GM18499 (cell line): ENCODE measurements around the gene CDC14B.
"Not testable (repeated sequence)": the region's sequence is repeated elsewhere in the genome, so short reads cannot be mapped to it uniquely, and the experiment has no call there.

Experiments used
- ATAC-seq: cut with Tn5 transposase; IDR thresholded peaks from one replicate; pipeline ENCODE4 v1.9.1; 2021; ENCODE audit warnings: moderate number of reproducible peaks; ENCODE audit not compliant: insufficient read depth, unreplicated experiment

CDC14B gene

DNA sequence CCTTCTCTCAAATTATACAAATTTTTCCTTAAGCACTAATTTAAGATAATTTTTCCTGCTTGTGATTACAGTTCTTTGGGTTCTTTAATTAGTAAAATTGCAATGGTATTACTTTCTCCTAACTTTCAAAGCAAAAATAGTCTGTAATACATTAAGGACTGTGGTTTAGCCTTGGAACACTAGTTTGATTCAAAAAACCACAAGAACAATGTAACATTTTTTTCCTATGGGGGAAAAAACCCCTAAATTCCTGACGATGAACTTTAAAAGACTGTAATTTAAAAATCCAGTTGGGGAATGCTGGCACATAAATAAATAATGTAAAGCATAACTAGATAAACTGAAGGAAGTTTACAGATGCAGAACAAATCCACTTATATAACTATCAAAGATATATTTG lies 65.3 kb downstream of the CDC14B start:
- no peak for ATAC-seq

DNA sequence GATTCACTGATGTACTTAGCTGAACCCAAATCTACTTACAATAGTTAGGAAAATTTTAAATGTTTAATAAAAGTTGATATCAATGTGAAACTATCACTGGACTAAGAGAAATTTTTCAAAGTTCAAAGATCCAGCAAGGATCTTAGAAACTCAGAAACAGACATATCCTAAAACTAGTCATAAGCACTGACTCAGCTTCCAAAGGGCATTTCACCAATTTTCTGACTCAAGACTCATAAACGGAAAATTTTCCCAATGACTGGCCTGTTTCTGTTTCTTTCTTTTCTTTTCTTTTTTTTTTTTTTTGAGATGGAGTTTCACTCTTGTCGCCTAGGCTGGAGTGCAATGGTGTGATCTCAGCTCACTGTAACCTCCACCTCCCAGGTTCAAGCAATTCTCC lies 66.6 kb downstream of the CDC14B start:
- ATAC-seq = no peak

DNA sequence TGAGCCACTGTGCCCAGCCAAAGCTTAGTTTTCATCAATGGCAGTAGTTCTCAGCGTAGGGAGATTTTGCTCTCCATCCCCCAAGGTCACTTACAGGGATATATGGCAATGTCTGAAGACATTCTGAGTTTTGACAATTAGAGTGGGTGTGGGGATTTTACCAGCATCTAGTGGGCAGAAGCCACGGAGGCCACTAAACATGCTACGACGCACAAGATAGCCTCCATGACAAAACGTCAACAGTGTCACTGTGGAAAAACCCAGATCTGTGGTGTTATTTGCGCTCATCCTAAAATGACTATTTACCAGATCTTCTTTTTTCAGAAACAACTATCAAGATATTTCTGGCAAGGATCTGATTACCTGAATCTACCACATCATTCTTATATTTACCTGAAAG lies 68.2 kb downstream of the CDC14B start:
- ATAC-seq = no peak

DNA sequence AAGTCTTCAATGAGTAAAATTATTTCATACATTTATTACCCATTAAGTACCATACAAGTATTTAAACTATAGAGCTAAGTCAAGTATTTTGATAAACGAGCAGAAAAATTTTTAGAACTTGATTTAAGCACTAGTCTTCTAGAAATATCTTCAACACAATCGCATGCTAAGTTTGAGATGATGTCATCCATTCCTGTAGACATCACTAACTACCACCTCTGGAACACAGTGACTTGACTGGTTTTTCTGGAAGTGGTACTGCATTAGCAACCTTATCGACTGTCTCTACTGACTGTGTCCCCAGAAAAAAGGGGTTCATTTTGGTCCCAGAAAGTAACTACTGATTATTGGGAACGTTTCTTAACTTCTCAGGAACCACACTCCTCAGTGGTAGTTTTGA lies 69.0 kb downstream of the CDC14B start:
- no peak for ATAC-seq

DNA sequence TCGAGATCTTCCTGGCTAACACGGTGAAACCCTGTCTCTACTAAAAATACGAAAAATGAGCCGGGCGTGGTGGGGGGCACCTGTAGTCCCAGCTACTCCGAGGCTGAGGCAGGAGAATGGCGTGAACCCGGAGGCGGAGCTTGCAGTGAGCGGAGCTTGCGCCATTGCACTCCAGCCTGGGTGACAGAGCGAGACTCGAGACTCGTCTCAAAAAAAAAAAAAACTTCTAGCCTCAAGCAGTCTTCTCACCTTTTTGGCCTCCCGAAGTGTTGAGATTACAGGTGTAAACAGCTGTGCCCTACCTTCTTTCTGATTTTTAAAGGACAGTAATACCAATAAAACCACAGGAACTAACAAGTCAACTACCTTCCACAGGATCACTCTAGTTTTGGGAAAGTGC lies 76.5 kb downstream of the CDC14B start:
- not testable (repeated sequence) for ATAC-seq

DNA sequence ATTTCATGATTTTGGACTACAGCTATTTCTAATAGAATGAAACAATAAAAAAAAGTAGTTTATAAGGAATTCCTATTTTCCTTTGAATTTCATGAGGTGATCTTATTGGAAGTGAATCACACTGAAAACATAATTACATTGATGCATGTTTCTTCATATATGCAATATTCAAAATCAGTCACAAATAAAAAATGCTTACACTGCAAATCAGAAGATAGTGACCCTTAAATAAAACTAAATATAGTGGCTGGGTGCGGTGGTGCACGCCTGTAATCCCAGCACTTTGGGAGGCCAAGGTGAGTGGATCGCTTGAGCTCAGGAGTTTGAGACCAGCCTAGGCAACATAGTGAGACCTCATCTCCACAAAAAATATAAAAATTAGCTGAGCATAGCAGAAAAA lies 79.5 kb downstream of the CDC14B start:
- ATAC-seq = no peak

DNA sequence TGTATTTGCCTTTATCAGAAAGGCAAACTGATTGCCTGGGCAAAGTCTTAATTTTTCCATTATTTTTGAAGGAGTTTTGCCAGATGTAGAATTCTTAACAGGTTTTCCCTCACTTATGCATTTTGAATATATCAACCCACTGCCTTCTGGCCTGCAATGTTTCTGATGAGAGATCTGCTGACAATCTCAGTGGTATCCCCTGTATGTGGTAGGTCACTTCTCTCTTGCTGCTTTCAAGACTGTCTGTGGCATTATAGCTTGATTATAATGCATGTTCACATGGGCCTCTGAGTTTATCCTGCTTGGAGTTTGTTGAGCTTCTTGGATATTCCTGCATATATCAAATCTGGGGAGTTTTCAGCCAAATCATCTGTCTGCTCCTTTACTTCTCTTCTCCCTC lies 87.5 kb downstream of the CDC14B start:
- no peak for ATAC-seq

DNA sequence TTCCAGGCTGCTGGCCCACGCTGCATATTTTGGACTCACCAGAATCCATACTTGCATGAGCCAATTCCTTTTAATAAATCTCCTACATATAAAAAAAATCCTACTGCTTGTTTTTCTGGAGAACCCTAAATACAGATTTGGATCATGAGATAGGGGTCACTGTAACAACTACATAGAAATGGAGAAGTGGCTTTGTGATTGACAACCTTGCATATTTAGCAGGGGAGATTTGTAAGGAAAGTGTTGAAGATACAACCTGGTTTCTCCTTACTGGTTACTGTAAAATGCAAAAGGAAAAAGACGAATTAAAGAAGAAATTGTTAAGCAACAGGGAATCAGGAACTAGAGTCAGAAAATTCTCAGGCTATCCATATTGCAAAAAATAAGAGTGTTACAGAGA lies 94.9 kb downstream of the CDC14B start:
- ATAC-seq = no peak

DNA sequence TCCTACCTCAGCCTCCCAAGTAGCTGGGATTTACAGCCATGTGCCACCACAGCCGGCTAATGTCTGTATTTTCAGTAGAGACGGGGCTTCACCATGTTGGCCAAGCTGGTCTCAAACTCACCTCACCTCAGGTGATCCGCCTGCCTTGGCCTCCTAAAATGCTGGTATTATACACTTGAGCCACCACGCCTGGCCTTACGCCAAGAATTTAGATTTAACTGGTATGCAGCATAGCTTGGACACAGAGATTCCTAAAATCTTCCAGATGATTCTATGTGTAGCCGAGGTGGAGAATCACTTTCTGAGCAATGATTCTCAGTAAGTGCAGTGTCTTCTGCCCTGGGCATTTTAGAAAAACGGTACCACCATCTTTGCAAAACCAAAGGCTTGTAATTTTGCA lies 95.6 kb downstream of the CDC14B start:
- ATAC-seq = no peak

DNA sequence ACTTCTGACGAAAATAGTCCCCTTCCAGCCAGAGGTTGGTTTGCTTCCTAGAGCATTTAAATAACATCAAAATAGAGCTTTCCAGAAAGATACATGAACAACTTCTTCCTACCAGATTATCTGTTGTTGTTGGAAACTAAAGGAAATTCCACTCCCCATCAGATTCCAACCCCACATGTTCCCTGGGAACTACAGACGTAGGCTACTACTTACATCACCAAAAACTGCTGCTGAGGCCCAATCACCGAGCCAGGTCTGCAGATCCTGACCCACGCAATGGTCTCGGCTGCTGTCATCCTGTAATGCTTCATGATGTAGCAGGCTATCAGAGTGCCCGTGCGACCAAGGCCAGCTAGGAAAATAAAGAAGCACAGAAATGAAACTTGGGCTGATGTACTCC lies 96.3 kb downstream of the CDC14B start:
- ATAC-seq = no peak

DNA sequence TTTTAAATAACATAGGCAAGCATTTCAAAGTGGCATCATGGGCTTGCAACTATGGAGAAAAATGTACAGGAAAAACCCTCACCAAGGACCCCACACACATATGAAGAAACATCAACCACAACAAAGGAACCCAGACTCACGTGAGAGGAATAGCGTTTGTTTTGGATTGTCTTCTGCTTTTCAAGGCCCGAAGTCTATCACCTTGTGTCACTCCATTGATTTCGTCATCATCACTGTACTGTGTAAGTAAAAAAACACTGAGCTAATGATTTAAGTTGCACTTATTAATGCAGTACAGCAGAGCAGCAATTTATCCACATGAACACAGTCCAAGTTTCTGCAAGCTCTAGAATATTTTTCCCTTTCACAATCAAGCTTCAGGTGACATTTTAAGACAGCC lies 97.3 kb downstream of the CDC14B start:
- no peak for ATAC-seq

DNA sequence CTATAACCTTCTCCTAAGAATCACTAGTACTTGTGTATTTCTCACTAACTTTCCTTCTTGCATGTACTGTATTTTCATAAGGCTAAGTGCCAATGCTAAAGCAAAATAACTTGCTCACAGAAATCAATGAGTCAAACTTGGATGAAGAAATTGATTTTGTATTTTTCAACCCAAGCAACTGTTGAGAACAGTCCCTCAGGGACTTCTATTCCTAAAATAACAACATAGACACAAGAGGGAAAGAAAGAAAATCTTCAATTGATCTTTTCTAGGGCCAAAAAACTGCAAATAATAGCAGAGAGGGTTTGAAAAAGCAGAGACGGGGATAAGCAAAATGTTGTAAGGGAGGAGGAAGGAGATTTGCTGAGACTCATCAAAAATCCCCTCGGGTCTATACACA lies 99.9 kb downstream of the CDC14B start:
- no peak for ATAC-seq

DNA sequence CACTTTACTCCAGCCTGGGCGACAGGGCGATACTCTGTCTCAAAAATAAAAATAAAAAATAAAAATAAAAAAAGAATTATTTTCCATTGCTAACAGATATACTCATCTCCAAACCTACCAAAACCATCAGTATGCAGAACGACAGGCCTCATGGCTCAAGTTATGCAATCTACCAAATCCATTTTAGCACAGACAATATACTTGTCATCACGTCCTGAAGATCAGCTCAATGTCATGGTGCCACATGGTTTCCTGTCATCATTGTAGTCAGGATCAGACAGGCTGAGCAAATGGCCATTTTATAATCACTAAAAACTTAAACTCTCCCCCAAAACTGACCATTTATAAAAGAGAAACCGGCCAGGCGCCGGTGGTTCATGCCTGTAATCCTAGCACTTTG lies 100.5 kb downstream of the CDC14B start:
- no peak for ATAC-seq

DNA sequence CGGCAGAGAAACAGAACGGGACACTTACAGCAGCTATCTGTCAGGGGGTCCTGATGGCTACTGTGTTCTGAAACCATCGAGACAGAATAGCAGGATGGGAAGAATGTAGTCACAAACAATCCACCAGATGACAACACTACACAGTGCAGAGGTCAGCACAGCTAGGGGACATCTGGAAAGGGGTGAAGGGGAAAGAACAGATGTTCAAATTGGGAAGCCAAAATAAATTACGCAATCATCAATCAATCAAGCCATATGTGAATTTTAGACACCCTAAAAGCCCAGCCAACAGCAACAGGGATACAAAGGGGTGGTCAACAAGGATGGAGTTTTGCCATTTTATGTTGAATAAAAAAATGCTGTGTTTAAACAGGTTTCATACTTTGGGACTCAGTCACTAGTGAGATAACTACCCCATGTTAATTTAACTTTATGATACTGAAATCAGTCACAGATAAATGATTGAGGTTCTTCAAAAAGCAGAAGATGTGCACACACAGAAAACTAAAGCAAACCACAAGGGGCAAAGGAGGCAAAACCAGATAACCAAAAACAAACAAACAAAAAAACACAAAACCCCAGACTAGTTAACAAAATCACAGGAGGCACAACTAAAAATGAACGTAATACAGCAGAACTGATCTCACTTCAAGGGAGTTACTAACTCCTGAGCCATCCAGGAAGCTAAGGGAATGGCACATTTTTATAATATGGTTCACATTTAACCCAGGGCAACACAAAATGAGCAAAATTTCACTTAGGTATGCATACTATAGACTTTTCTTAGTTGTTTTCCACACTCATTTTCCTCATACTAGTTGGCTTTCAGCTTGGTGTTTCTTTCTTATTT lies 103.8 kb downstream of the CDC14B start:
- no peak for ATAC-seq

DNA sequence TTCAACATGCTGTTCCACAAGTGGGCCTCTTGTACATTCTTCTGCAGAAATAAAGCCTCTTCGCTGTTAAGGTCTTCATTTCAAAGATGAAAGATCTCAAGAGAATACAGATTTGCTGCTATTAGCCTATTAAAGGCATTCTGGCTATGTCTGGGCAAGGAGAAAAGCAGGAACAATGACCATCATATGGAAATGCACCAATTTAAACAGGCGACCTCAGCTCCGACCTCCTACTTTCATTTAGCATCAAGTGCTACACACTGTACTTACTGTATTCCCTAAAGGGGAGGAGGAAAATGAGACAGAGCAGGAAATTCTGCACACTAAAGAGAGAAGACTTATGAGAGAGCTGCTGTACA lies 104.9 kb downstream of the CDC14B start:
- no peak for ATAC-seq

DNA sequence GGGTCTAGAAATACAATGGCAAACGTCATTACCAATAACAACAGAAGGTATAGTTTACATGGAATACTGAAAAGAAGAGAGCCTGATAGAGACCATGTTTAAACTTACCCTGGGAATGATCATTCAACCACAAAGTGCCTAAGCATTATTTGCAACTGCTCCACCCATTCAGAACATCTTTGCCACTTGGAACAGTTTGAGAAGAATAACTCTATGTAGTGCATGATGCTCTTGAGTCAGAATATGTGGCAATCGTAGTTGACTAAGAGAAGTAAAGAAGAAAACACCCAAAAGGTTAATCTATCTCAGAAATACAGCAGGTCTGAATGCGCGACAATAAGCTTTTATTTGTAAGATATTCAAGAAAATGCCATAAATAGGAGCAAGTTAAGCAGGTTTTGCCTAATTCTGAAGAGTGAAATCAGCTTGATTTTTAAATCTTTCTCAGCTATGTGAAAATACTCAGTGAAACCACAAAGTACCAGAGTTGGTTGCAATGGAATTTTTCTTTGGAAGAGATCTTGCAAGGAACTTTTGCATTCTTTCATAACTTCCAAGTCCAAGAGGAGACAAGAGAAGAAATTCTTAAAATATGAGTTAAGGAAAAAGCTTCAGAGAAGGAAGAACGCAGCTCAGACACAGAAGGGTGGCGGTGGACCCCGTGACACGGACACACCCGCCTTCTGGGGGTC lies 105.4 kb downstream of the CDC14B start:
- ATAC-seq = no peak

DNA sequence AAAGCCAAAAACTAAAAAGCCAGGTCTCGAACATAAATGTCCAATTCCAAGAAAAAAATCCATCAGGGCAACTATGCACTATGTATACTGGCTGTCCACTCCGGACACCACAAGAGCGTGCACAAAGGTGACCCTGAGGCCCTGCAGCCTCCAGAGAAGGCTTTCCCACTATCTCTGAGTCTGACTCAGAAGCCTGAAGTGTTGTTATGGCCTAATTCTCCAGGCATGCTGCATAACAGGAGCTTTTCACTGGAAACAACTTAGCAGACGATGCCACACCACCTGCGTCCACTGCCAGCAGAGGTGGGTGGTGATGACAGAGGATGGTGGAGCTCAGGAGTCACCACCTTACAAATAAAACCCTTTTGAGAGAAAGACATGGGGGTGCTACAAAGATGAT lies 106.0 kb downstream of the CDC14B start:
- ATAC-seq = no peak

DNA sequence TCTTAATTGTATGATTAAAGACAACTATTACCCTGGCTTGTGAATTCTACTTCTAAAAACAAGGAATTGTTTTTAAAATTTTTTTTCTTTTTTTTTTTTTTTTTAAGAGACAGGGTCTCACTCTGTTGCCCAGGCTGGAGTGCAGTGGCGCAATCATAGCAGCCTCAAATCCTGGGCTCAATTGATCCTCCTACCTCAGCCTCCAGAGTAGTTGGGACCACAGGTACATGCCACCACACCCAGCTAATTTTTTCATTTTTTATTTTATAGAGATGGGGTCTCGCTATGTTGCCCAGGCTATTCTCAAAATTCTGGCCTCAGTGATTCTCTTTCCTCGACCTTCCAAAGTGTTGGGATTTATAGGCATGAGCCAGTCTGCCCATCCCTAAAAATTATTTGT lies 107.4 kb downstream of the CDC14B start:
- ATAC-seq = no peak

DNA sequence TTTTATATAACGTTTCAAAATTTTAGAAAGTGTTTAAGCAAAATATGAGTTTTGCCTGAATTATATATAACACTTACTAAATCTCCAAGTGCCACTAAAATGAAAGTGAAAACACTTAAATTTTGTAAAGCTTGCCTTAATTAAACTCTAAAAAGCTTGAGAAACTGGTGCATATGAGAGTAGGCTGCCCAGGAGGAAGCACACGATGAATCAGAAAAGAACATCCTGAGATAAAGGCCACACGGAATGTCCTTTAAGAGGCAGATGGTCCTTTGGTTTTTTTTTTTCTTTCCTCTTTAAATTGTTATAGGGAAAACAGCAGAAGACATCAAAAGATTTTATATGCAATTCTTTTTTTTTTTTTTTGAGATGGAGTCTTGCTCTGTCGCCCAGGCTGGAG lies 109.4 kb downstream of the CDC14B start:
- ATAC-seq = no peak

DNA sequence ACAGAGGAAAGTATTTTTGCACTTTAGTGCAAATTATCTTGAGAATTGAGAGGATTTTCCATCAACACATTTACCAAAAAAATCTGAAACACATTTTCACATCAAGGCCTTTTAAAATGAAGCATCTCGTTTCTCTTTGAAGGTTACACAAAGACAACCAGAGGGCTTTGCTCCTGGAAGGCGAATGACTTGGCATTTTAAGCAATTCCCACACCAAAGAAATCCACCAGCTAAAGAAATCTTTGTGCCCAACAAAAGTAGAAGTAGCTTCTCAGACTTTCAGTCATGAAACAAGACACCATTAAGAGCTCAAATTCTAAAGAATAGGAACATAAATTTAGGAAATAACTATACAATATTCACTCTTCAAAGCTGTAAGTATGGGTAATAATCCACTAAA lies 109.8 kb downstream of the CDC14B start:
- no peak for ATAC-seq

DNA sequence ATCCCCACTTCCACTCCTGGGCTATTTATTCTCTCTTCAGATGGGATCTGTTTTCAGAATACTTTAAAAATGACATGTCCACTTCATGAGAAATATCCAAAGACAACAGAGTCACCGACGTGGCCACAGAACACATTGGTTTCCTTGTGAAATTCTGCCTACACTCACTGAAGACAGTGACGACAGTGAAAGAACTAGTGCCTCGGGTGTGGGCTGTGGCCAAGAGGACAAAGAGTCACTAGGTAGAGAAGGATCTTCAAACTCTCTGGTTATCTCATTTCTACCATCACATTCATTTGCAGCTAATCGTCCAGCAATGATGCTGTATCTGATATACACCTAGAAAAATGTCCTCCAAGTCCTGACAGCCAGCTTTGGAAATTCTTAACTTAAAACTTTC lies 110.6 kb downstream of the CDC14B start:
- no peak for ATAC-seq
